Measurements from ENCODE around the gene IQCH. TPM values are rescaled to one million over a fixed set of nuclear protein-coding genes. Genes with fewer than 3 reads are reported as not detected.

Gene IQCH
- total RNA-seq, 2 donors from 2014 or later, result 1.6 to 6.7 TPM

DNA sequence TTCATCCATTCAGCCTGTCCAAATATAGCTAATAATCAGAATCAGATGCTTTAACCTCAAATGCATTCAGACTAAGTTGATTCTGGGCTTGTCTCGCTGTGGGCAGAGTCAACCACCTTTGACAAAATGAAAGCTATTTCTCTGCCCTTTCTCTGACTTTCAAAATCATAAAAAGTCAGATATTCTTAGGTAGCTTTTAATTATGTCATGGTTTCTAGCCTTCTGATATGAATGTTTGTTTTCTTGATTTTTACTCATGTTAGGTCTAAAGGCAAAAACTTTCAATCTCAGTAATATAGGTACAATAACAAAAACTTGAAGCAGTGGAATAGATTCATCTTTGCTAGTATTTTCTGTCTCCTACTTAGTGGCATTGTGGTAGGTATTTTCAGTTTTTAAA is 241.0 kb downstream of the IQCH start:
- Histone ChIP-seq H3K9me3 (no peaks in the 10 kb centered on the region), H3K4me3 (no peak overlapping the region), H3K36me3 (replicated peaks in 1 of 2; ENCODE audit: insufficient read depth in 1 of 2, low read depth in 2 of 2) (no peaks in the 10 kb centered on the region), H3K27ac (no peak overlapping the region), H3K4me1 (no peaks in the 10 kb centered on the region), H3K27me3 (no peaks in the 10 kb centered on the region)
- DNase-seq, result no peak
- no peak for ATAC-seq
- intact Hi-C loops (cut with DNase I), result no loop called here
- WGBS, 2 donors, result 95 to 100% methylated on average over 1 of the region's 1 CpG
- TF ChIP-seq, protein P1, sequence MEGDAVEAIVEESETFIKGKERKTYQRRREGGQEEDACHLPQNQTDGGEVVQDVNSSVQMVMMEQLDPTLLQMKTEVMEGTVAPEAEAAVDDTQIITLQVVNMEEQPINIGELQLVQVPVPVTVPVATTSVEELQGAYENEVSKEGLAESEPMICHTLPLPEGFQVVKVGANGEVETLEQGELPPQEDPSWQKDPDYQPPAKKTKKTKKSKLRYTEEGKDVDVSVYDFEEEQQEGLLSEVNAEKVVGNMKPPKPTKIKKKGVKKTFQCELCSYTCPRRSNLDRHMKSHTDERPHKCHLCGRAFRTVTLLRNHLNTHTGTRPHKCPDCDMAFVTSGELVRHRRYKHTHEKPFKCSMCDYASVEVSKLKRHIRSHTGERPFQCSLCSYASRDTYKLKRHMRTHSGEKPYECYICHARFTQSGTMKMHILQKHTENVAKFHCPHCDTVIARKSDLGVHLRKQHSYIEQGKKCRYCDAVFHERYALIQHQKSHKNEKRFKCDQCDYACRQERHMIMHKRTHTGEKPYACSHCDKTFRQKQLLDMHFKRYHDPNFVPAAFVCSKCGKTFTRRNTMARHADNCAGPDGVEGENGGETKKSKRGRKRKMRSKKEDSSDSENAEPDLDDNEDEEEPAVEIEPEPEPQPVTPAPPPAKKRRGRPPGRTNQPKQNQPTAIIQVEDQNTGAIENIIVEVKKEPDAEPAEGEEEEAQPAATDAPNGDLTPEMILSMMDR (IDR thresholded peaks at IDR 0.05), result no peak
- TF ChIP-seq POLR2A (IDR thresholded peaks at IDR 0.05), result no peak

DNA sequence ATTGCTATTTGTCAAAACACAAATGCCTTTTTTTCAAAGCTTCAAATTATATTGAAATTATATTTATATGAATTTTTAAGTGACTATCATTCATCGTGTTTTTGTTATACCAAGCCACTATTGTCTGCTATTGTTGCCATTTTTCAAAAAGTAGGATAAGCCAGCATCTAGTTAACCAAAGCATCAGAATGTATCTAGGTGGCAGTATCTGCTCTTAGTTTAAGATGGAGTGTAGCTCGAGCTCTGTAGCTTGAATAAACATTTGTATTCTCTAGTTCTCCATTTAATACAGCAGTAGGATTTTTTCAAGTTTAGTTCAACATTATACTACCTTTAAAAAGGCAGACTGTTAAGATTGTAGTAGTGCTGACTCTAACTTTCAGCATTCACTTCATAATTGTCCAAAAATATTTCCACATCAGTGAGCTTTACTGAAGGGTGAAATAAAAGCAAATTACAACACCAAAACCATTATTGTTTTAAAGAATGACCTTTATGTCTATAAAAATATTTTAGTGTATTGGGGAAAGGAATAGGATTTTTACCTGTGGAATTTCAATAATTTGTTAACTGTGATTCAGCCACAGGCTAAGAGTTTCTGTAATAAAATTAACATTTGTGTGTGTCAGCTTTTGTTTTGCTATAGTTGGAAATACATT is 246.7 kb downstream of the IQCH start:
- ATAC-seq (peak; percentile 45), DNase-seq (no peak)
- no peak overlapping the region for H3K4me3 ChIP-seq
- no peaks in the 10 kb centered on the region for H3K4me1 ChIP-seq
- no peaks in the 10 kb centered on the region for H3K36me3 ChIP-seq (replicated peaks in 1 of 2; ENCODE audit: insufficient read depth in 1 of 2, low read depth in 2 of 2)
- H3K9me3 ChIP-seq, result no peaks in the 10 kb centered on the region
- intact Hi-C loops (cut with DNase I), result no loop called here
- 11% methylated on average over 2 of the region's 2 CpGs for WGBS, 2 donors
- no peak for TF ChIP-seq POLR2A (IDR thresholded peaks at IDR 0.05)
- TF ChIP-seq, protein P1 (IDR thresholded peaks at IDR 0.05), result peak in 5 of 7 experiments; percentile 11 to 48 (median 28)
- H3K27ac ChIP-seq, result no peak overlapping the region
- H3K27me3 ChIP-seq, result no peaks in the 10 kb centered on the region

DNA sequence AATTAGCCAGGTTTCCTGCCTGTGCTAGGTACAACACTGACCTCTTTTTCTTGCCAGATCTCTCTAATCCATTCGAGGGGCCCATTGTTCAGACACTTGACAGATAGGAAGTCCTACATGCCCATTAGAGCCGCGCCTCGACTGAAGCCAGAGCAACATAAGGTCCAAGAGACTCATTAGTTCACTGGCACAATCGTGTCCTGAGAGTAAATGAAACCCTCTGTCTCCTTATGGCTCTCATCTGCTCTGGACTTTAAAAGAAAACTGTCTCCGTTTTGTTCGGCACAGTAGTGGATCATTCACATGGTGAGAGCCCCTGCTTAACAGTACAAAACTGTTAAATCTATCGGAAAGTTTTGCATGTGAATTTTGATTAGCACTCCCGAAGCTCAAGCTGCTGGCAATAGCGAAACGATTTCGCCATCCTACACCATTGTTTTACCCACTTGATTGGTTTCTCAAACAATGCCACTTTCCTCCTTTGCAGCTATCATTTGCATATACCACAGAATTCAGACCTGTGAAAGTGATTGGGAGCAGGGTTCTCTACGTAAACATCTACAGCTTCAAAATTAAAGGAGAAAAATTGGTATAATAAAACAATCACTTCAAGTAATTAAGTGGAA is 247.4 kb downstream of the IQCH start:
- TF ChIP-seq, protein P1 (IDR thresholded peaks at IDR 0.05), result no peak
- no peak for TF ChIP-seq POLR2A (IDR thresholded peaks at IDR 0.05)
- H3K27me3 ChIP-seq, result no peaks in the 10 kb centered on the region
- H3K27ac ChIP-seq, result no peak overlapping the region
- H3K4me3 ChIP-seq, result no peak overlapping the region
- H3K36me3 ChIP-seq (replicated peaks in 1 of 2; ENCODE audit: insufficient read depth in 1 of 2, low read depth in 2 of 2), result no peaks in the 10 kb centered on the region
- no peaks in the 10 kb centered on the region for H3K9me3 ChIP-seq
- no peaks in the 10 kb centered on the region for H3K4me1 ChIP-seq
- ATAC-seq (no peak), DNase-seq (peak in 1 of 4 donors; percentile 7)
- intact Hi-C loops (cut with DNase I), result no loop called here
- 47 to 50% methylated on average over 13 of the region's 13 CpGs for WGBS, 2 donors

GRCh38 chr15:67504056-67504455 is 249.5 kb downstream of the IQCH start:
- ATAC-seq, result no peak
- no peak for DNase-seq
- no peaks in the 10 kb centered on the region for H3K27me3 ChIP-seq
- intact Hi-C loops (cut with DNase I), result no loop called here
- 91 to 96% methylated on average over 6 of the region's 6 CpGs for WGBS, 2 donors
- no peak for TF ChIP-seq POLR2A (IDR thresholded peaks at IDR 0.05)
- TF ChIP-seq, protein P1 (IDR thresholded peaks at IDR 0.05), result no peak
- H3K27ac ChIP-seq, result no peak overlapping the region
- no peaks in the 10 kb centered on the region for H3K9me3 ChIP-seq
- no peaks in the 10 kb centered on the region for H3K4me1 ChIP-seq
- H3K36me3 ChIP-seq (replicated peaks in 1 of 2; ENCODE audit: insufficient read depth in 1 of 2, low read depth in 2 of 2), result no peaks in the 10 kb centered on the region
- H3K4me3 ChIP-seq, result no peak overlapping the region

DNA sequence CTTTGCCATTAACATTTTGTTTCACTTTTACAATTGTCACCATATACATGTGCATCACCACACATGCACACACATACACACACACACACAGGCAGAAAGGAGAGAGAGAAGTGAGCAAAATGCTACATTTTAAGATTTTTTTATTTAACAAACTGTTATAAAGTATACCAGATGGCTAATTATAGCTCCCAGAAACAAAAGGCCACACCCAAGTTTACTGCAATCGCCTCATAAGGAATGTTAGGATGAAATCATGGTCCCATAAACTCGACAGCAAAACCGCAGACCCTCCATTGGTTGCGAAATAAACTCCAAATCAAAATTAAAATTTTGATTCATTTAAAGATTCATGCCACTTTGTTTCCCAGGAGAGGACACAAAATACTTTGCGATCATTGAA is 250.2 kb downstream of the IQCH start:
- Histone ChIP-seq H3K36me3 (replicated peaks in 1 of 2; ENCODE audit: insufficient read depth in 1 of 2, low read depth in 2 of 2) (no peaks in the 10 kb centered on the region), H3K9me3 (no peaks in the 10 kb centered on the region), H3K4me1 (no peaks in the 10 kb centered on the region), H3K27ac (no peak overlapping the region), H3K4me3 (no peak overlapping the region), H3K27me3 (no peaks in the 10 kb centered on the region)
- no peak for ATAC-seq
- WGBS, 2 donors, result 92 to 95% methylated on average over 5 of the region's 5 CpGs
- intact Hi-C loops (cut with DNase I), result no loop called here
- TF ChIP-seq, protein P1 (IDR thresholded peaks at IDR 0.05), result no peak
- no peak for TF ChIP-seq POLR2A (IDR thresholded peaks at IDR 0.05)
- no peak for DNase-seq

Measured in body of pancreas (tissue), 4 donors.